ENCODE results near the gene MGAT4B. TPM values are rescaled to one million over a fixed set of nuclear protein-coding genes. Genes with fewer than 3 reads are reported as not detected.
A peak's percentile ranks its signal among the peaks of the same experiment; 100 is the strongest.

The MGAT4B gene
- total RNA-seq, 4 donors from 2014 or later = 52.7 to 153 (median 91.0) TPM

- H3K9me3 ChIP-seq = no peaks in the 10 kb centered on the region
- H3K36me3 ChIP-seq = peaks cover 17 to 97% (median 48%) of the 10 kb centered on the region in 3 donors
- no peak for DNase-seq (ENCODE audit: low spot score in 2 of 2)
- TF ChIP-seq EP300 (IDR thresholded peaks at IDR 0.05) (no peak), POLR2A (IDR thresholded peaks at IDR 0.05) (no peak)
- TF ChIP-seq, protein P1, sequence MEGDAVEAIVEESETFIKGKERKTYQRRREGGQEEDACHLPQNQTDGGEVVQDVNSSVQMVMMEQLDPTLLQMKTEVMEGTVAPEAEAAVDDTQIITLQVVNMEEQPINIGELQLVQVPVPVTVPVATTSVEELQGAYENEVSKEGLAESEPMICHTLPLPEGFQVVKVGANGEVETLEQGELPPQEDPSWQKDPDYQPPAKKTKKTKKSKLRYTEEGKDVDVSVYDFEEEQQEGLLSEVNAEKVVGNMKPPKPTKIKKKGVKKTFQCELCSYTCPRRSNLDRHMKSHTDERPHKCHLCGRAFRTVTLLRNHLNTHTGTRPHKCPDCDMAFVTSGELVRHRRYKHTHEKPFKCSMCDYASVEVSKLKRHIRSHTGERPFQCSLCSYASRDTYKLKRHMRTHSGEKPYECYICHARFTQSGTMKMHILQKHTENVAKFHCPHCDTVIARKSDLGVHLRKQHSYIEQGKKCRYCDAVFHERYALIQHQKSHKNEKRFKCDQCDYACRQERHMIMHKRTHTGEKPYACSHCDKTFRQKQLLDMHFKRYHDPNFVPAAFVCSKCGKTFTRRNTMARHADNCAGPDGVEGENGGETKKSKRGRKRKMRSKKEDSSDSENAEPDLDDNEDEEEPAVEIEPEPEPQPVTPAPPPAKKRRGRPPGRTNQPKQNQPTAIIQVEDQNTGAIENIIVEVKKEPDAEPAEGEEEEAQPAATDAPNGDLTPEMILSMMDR (IDR thresholded peaks at IDR 0.05) = no peak
- H3K27me3 ChIP-seq = no peaks in the 10 kb centered on the region
- H3K4me1 ChIP-seq = peaks cover 0 to 60% (median 4%) of the 10 kb centered on the region in 4 donors
- H3K4me3 ChIP-seq = no peak overlapping the region
- peak overlapping the region in 1 of 4 donors; percentile 18 for H3K27ac ChIP-seq
- WGBS, 2 donors = 82% methylated on average over 7 of the region's 7 CpGs
Observed at GRCh38 chr5:179829732-179830435, 23.2 kb upstream of the MGAT4B start.

DNA sequence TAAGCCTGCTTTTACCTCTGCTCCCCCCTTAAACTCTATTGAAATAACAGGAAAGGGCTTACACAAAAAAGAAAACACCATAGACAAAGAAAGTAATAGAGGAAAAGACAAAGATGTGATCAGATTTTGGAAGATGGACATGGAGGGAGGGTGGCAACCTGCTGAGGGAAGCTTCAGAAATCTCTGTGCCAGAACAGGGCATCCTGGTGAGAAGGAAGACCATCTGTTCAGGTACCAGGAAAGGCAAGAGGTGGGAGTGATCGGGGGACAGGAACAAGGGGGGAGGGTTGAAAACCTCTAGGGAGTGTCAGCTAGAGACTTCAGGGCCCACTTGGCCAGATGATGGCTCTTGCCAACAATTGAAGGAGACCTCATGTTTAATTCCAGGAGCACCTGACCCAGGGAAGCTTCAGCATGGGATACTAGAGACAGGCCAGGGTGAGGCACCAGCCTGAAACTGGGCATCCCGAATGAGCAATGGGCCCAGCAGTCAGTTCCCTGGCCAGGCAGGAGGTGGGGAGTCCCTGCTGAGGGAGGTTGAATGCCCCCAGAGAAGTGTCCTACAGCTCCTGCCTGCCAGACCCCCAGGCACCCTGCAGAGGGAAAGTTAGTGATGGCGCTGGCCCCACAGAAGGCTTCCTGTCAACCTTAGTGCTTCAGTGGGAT is 22.2 kb upstream of the MGAT4B start:
- TF ChIP-seq EP300 (IDR thresholded peaks at IDR 0.05) (no peak), POLR2A (IDR thresholded peaks at IDR 0.05) (no peak)
- TF ChIP-seq, protein P1 (IDR thresholded peaks at IDR 0.05) = no peak
- Histone ChIP-seq H3K36me3 (peaks cover 19 to 100% (median 50%) of the 10 kb centered on the region in 3 donors), H3K27ac (peak overlapping the region in 2 of 4 donors; percentile 4 to 18), H3K4me3 (no peak overlapping the region), H3K27me3 (no peaks in the 10 kb centered on the region), H3K9me3 (no peaks in the 10 kb centered on the region), H3K4me1 (peaks cover 0 to 68% (median 13%) of the 10 kb centered on the region in 4 donors)
- 90 to 91% methylated on average over 3 of the region's 3 CpGs for WGBS, 2 donors
- DNase-seq (ENCODE audit: low spot score in 2 of 2) = no peak

DNA sequence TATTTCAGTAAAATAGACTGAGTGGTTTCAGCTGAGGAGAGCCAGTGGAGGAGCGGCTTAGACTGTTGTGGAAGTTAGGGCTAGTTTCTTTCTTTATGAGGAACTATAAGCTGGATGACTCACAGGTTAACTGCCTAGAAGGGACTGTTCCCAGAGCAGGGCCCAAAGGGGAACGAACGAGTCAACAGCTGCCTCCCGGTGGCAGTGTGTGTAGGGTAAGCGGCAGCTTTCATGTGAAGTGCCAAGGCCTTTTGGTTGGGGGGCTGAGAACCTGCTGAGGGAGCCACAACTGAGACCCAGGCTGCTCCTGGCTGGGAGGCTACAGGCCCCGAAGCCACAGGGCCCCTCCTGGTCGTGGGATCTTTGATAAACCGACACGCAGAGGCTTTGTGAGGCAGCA is 21.0 kb upstream of the MGAT4B start:
- no peaks in the 10 kb centered on the region for H3K27me3 ChIP-seq
- H3K4me1 ChIP-seq = peaks cover 0 to 74% (median 24%) of the 10 kb centered on the region in 4 donors
- TF ChIP-seq POLR2A (IDR thresholded peaks at IDR 0.05) (no peak), EP300 (IDR thresholded peaks at IDR 0.05) (no peak)
- TF ChIP-seq, protein P1 (IDR thresholded peaks at IDR 0.05) = no peak
- no peak overlapping the region for H3K4me3 ChIP-seq
- H3K27ac ChIP-seq = peak overlapping the region in 2 of 4 donors; percentile 50 to 54
- H3K36me3 ChIP-seq = peaks cover 17 to 99% (median 41%) of the 10 kb centered on the region in 3 donors
- no peak for DNase-seq (ENCODE audit: low spot score in 2 of 2)
- WGBS, 2 donors = 67 to 70% methylated on average over 9 of the region's 9 CpGs
- H3K9me3 ChIP-seq = no peaks in the 10 kb centered on the region

DNA sequence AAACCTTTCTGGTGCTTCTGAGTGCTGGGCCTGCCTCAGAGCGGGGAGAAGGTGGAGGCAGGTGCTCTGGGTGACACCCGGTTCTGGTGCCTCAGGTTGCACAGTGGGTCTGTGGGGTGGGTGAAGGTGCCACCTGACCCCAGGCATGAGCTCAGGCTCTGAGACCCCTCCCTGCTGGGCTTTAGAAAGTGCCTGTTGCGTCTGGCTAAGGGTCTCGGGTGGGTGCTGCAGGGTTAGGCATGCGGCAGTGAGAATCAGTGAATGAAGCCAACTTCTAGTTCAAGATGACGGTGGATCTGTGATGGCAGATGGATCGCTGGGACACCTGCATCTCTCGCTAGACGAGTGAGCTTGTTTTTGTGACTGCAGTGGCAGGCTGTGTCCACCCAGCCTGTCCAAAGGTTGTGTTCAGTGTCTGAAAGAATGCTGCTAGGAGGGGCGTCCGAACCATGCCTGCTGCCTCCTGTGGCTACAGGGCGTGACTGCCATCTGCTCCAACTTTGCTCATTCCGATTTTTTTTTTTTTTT is 19.1 kb upstream of the MGAT4B start:
- 77 to 86% methylated on average over 12 to 13 of the region's 13 CpGs for WGBS, 2 donors
- Histone ChIP-seq H3K9me3 (no peaks in the 10 kb centered on the region), H3K27ac (no peak overlapping the region), H3K4me1 (peaks cover 0 to 78% (median 31%) of the 10 kb centered on the region in 4 donors), H3K4me3 (no peak overlapping the region), H3K36me3 (peaks cover 14 to 82% (median 31%) of the 10 kb centered on the region in 3 donors), H3K27me3 (no peaks in the 10 kb centered on the region)
- no peak for DNase-seq (ENCODE audit: low spot score in 2 of 2)
- TF ChIP-seq EP300 (IDR thresholded peaks at IDR 0.05) (no peak), POLR2A (IDR thresholded peaks at IDR 0.05) (no peak)
- TF ChIP-seq, protein P1 (IDR thresholded peaks at IDR 0.05) = no peak

- WGBS, 2 donors = 82 to 90% methylated on average over 3 of the region's 3 CpGs
- TF ChIP-seq, protein P1 (IDR thresholded peaks at IDR 0.05) = no peak
- TF ChIP-seq POLR2A (IDR thresholded peaks at IDR 0.05) = no peak
- no peak for TF ChIP-seq EP300 (IDR thresholded peaks at IDR 0.05)
- Histone ChIP-seq H3K4me1 (peaks cover 0 to 81% (median 37%) of the 10 kb centered on the region in 4 donors), H3K27me3 (no peaks in the 10 kb centered on the region), H3K4me3 (no peak overlapping the region), H3K9me3 (no peaks in the 10 kb centered on the region), H3K27ac (no peak overlapping the region), H3K36me3 (peaks cover 14 to 73% (median 24%) of the 10 kb centered on the region in 3 donors)
- DNase-seq (ENCODE audit: low spot score in 2 of 2) = no peak
Observed at GRCh38 chr5:179824745-179825112, 18.1 kb upstream of the MGAT4B start.

Data from tibial nerve (tissue), 4 donors.